Mesendoderm (in vitro differentiated cells): ENCODE results near the gene DEAF1.

Experiments
- DNase-seq: peaks from one replicate; pipeline ENCODE4 v3.0.0; 2013
- H2AK5ac ChIP-seq: 2 replicates; pipeline ENCODE4 v1.6.1; 2013; ENCODE audit warnings: low read length, inconsistent platforms
- H2BK120ac ChIP-seq: 2 replicates; pipeline ENCODE4 v1.6.1; 2013; ENCODE audit warnings: low read depth, mild to moderate bottlenecking, low read length, moderate library complexity, mixed read lengths
- H2BK15ac ChIP-seq: replicated peaks from 2 replicates; pipeline ENCODE4 v1.6.1; 2013; ENCODE audit warnings: low read depth, mild to moderate bottlenecking, moderate library complexity
- H2BK5ac ChIP-seq: 2 replicates; pipeline ENCODE4 v1.6.1; 2013; ENCODE audit warnings: low read length, inconsistent platforms
- H3K18ac ChIP-seq: 2 replicates; pipeline ENCODE4 v1.6.1; 2013; ENCODE audit warnings: mild to moderate bottlenecking, low read length, mixed read lengths
- H3K23ac ChIP-seq: one replicate; pipeline ENCODE4 v1.6.1; 2013; ENCODE audit warnings: low read length
- H3K27ac ChIP-seq: 2 replicates; pipeline ENCODE4 v1.5.1; 2013; ENCODE audit warnings: low read depth, mild to moderate bottlenecking, inconsistent platforms, low read length, moderate library complexity
- H3K27me3 ChIP-seq: 2 replicates; pipeline ENCODE4 v1.6.1; 2013; ENCODE audit warnings: low read length, control low read depth, mild to moderate bottlenecking, inconsistent platforms; ENCODE audit not compliant: insufficient read depth, poor library complexity
- H3K36me3 ChIP-seq: 2 replicates; pipeline ENCODE4 v1.6.1; 2013; ENCODE audit warnings: low read length, inconsistent platforms; ENCODE audit not compliant: control insufficient read depth, insufficient read depth
- H3K4ac ChIP-seq: one replicate; pipeline ENCODE4 v1.6.1; 2013; ENCODE audit warnings: low read depth, mild to moderate bottlenecking, low read length, moderate library complexity
- H3K4me1 ChIP-seq: 2 replicates; pipeline ENCODE4 v1.6.1; 2013; ENCODE audit warnings: low read depth, low read length, inconsistent platforms; ENCODE audit not compliant: control insufficient read depth
- H3K4me2 ChIP-seq: 2 replicates; pipeline ENCODE4 v1.6.1; 2013; ENCODE audit warnings: low read length
- H3K4me3 ChIP-seq: 2 replicates; pipeline ENCODE4 v1.5.1; 2013; ENCODE audit warnings: mild to moderate bottlenecking, low read length
- H3K56ac ChIP-seq: one replicate; pipeline ENCODE4 v1.6.1; 2013; ENCODE audit warnings: low read length
- H3K79me1 ChIP-seq: 2 replicates; pipeline ENCODE4 v1.6.1; 2013; ENCODE audit warnings: low read length, inconsistent platforms
- H3K79me2 ChIP-seq: 2 replicates; pipeline ENCODE4 v1.6.1; 2013; ENCODE audit warnings: mild to moderate bottlenecking, low read length; ENCODE audit not compliant: control insufficient read depth, insufficient read depth
- H3K9ac ChIP-seq: 2 replicates; pipeline ENCODE4 v1.6.1; 2013; ENCODE audit warnings: low read length, inconsistent platforms
- H4K5ac ChIP-seq: one replicate; pipeline ENCODE4 v1.6.1; 2013; ENCODE audit warnings: low read length
- H4K8ac ChIP-seq: one replicate; pipeline ENCODE4 v1.6.1; 2013; ENCODE audit warnings: low read depth, mild to moderate bottlenecking, control low read depth, low read length, moderate library complexity
- WGBS: extraction: QIAGEN DNeasy Blood & Tissue Kit; methylation state at CpG from one replicate; pipeline ENCODE4 v1.1.7; 2013; ENCODE audit warnings: low lambda C conversion rate, missing lambda C conversion rate; ENCODE audit not compliant: insufficient coverage; ENCODE audit errors: extremely low coverage; 5-methylcytosine and 5-hydroxymethylcytosine counted together

The DEAF1 gene

DNA sequence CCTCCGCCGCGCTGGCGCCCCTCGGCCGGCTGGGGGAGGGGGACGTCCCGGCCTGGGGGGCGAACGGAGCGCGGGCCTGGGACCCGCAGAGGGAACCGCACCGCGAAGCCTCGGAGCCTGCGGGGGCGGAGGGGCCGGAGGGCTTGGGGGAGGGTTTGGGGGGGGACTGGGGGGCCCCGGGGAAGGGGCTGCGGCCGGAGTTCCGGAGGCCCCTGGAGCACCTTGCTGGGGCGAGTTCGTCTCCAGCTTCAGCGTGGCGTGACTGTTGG, 67.8 kb downstream of the DEAF1 start:
- no peak overlapping the region for H3K27ac ChIP-seq
- H3K79me2 ChIP-seq = no peaks in the 10 kb centered on the region
- H2BK120ac ChIP-seq = no peak overlapping the region
- no peaks in the 10 kb centered on the region for H3K79me1 ChIP-seq
- no peaks in the 10 kb centered on the region for H3K36me3 ChIP-seq
- no peak overlapping the region for H4K8ac ChIP-seq
- no peak overlapping the region for H4K5ac ChIP-seq
- H2BK15ac ChIP-seq = no peak overlapping the region
- H3K4ac ChIP-seq = peak overlapping the region; percentile 66
- H3K27me3 ChIP-seq = no peaks in the 10 kb centered on the region
- H2AK5ac ChIP-seq = no peak overlapping the region
- H3K23ac ChIP-seq = no peak overlapping the region
- no peak overlapping the region for H3K4me3 ChIP-seq
- no peak overlapping the region for H3K9ac ChIP-seq
- DNase-seq = no peak
- no peak overlapping the region for H2BK5ac ChIP-seq
- no CpG with 5 or more reads among the region's 28 CpGs for WGBS
- peak overlapping the region; percentile 15 for H3K56ac ChIP-seq
- no peaks in the 10 kb centered on the region for H3K4me1 ChIP-seq
- peak overlapping the region; percentile 82 for H3K18ac ChIP-seq
- H3K4me2 ChIP-seq = no peak overlapping the region

DNA sequence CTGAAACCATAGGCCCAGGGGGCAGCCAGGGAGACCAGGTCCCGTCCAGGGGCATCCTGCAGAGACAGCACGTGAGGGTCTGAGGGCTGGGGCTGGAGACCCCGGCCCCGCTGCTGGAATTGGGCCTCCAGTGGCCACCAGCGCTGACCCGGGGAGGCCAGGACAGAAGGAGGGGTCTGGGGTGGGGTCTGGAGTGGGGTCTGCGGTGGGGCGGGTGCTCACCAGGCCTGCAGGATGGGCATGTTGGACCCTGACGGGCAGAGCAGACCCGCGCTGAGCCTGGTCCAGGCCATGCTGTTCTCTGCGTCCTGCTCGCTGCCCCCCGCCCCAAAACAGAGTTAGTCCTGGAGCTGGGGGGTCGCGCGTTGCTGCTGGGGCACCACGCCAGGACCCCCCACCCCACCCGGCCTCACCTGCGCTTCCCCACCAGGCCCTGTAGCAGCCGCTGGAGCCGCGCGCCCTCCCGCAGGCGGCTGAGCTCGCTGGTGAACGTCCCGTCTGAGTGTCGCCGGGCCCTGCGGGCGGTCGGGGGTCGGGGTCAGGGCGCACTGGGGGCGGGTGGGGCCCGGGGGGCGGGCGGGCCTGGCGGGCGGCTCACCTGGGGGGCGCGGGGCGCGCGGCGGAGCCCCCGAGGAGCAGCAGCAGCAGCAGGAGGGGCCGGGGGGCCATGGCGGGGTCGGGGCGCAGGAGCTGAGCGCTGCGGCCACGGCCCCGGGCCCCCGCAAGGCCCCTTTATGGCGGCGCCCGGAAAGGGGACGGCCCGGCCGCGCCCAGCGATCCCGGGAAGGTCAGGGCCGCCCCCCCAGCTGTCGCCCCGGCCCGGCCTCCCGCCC, 68.3 kb downstream of the DEAF1 start, which contains the start of gene SCT:
Gene SCT (minus strand): TSS at position 707 of the 833 bp plus-strand sequence. CDS start 38 bp downstream, at position 669.
- Histone ChIP-seq H3K18ac (peak within 1 kb of the TSS; percentile 82), H3K23ac (peak within 1 kb of the TSS; percentile 29), H2BK120ac (no peak within 1 kb of the TSS), H4K8ac (no peak within 1 kb of the TSS), H3K4ac (peak within 1 kb of the TSS; percentile 66), H3K9ac (peak within 1 kb of the TSS; percentile 49), H2BK15ac (no peak within 1 kb of the TSS), H2BK5ac (no peak within 1 kb of the TSS), H3K27me3 (no peaks in the 10 kb centered on the region), H3K56ac (peak within 1 kb of the TSS; percentile 70), H2AK5ac (no peak within 1 kb of the TSS), H4K5ac (no peak within 1 kb of the TSS), H3K79me1 (no peaks in the 10 kb centered on the region), H3K79me2 (no peaks in the 10 kb centered on the region), H3K4me3 (no peak within 1 kb of the TSS), H3K4me1 (no peaks in the 10 kb centered on the region), H3K4me2 (no peak within 1 kb of the TSS), H3K36me3 (no peaks in the 10 kb centered on the region), H3K27ac (no peak within 1 kb of the TSS)
- DNase-seq = no peak
- WGBS = no CpG with 5 or more reads among the region's 72 CpGs

DNA sequence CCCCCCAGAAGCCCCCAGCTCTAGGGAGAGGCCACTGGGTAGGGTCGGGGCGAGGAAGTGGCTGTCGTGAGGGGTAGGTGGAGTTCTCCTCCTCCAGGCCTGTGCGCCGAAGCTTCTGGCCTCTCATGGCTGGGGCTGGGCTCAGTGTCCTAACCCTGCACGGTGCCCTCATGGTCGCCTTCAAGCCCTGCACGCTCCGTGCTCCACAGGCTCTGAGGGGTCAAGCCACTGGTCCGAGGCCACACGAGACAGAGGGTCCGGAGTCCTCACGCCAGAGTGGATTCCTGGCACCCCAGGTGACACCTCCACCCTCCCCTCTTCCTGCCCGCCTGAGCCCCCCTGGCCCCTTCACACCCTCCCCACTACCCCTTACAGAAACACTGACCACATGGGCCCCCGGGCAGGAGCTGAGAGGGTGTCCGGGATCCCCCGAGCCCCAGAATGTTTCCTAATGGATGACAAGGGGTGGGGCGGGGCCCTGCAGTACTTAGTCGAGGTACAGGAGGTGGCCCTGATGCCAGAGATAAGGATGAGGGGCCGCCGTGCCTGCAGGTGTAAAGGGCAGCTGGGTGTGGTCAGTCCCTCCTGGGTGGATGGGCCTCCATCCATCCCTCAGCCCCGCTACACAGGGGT, 69.3 kb downstream of the DEAF1 start:
- no peaks in the 10 kb centered on the region for H3K36me3 ChIP-seq
- H3K4me3 ChIP-seq = no peak overlapping the region
- H3K9ac ChIP-seq = no peak overlapping the region
- no peak for DNase-seq
- no CpG with 5 or more reads among the region's 22 CpGs for WGBS
- H3K23ac ChIP-seq = peak overlapping the region; percentile 29
- H3K27ac ChIP-seq = no peak overlapping the region
- H3K18ac ChIP-seq = no peak overlapping the region
- H3K79me2 ChIP-seq = no peaks in the 10 kb centered on the region
- H3K4me2 ChIP-seq = no peak overlapping the region
- no peak overlapping the region for H3K4ac ChIP-seq
- no peaks in the 10 kb centered on the region for H3K4me1 ChIP-seq
- no peak overlapping the region for H2BK15ac ChIP-seq
- no peak overlapping the region for H2BK5ac ChIP-seq
- no peak overlapping the region for H3K56ac ChIP-seq
- no peak overlapping the region for H4K8ac ChIP-seq
- H2AK5ac ChIP-seq = no peak overlapping the region
- no peaks in the 10 kb centered on the region for H3K27me3 ChIP-seq
- H4K5ac ChIP-seq = no peak overlapping the region
- no peaks in the 10 kb centered on the region for H3K79me1 ChIP-seq
- H2BK120ac ChIP-seq = no peak overlapping the region

DNA sequence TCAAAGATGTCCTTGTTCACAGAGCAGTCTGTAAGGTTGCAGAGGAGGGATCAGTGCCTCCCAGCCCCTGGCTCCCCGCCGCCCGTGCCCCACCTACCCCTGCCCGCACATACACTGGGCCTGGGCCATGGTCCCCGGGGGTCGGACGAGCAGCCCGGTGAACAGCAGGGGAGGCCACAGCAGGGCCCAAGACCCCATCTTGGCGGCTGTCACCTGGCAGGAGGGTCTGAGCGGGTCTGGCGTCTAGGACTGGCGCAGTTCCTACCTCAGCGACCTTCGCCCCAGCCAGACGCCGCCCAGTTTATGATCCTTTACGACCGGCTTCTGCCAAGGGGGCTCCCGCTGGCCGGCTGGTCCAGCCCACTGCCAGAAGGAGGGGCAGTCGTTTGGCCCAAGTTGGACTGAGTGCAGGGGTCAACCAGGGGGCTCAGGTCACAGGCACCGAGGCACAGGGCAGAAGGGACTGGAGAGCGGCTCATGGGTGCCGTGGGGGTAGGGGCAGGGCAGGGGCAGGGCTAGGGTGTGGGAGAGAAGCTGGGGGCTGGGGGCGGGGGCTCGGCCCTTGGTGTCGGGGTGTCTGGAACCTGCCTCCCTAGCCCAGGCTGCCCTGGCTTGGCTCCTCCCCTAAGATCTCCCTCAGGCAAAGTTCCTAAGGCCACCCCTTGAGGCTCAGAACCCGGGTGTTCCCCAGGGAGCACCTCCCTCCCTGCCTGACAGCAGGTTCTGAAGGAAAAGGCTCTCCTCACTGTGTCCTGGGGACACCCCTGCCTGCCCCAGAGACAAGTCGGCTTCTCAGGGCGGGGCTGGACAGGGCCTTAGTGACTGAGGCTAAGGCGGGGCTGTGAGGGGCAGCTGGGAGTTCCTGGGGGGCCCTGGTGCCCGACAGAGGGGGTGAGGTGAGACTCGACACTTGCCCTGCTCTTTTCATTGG, 70.1 kb downstream of the DEAF1 start, which contains the start of gene CDHR5:
Gene CDHR5 (minus strand): TSS at position 251 of the 931 bp plus-strand sequence. CDS start 53 bp downstream, at position 198.
- no peak within 1 kb of the TSS for H3K27ac ChIP-seq
- H3K4me1 ChIP-seq = no peaks in the 10 kb centered on the region
- no peak within 1 kb of the TSS for H2AK5ac ChIP-seq
- H3K23ac ChIP-seq = peak within 1 kb of the TSS; percentile 45
- no peak within 1 kb of the TSS for H2BK120ac ChIP-seq
- H3K4ac ChIP-seq = no peak within 1 kb of the TSS
- H3K79me2 ChIP-seq = no peaks in the 10 kb centered on the region
- WGBS = no CpG with 5 or more reads among the region's 33 CpGs
- no peak within 1 kb of the TSS for H3K56ac ChIP-seq
- no peak within 1 kb of the TSS for H3K18ac ChIP-seq
- no peak within 1 kb of the TSS for H4K5ac ChIP-seq
- H2BK15ac ChIP-seq = no peak within 1 kb of the TSS
- H2BK5ac ChIP-seq = no peak within 1 kb of the TSS
- H3K79me1 ChIP-seq = no peaks in the 10 kb centered on the region
- H3K4me2 ChIP-seq = no peak within 1 kb of the TSS
- no peak within 1 kb of the TSS for H3K4me3 ChIP-seq
- no peak within 1 kb of the TSS for H3K9ac ChIP-seq
- H3K36me3 ChIP-seq = no peaks in the 10 kb centered on the region
- no peak within 1 kb of the TSS for H4K8ac ChIP-seq
- DNase-seq = no peak
- H3K27me3 ChIP-seq = no peaks in the 10 kb centered on the region

DNA sequence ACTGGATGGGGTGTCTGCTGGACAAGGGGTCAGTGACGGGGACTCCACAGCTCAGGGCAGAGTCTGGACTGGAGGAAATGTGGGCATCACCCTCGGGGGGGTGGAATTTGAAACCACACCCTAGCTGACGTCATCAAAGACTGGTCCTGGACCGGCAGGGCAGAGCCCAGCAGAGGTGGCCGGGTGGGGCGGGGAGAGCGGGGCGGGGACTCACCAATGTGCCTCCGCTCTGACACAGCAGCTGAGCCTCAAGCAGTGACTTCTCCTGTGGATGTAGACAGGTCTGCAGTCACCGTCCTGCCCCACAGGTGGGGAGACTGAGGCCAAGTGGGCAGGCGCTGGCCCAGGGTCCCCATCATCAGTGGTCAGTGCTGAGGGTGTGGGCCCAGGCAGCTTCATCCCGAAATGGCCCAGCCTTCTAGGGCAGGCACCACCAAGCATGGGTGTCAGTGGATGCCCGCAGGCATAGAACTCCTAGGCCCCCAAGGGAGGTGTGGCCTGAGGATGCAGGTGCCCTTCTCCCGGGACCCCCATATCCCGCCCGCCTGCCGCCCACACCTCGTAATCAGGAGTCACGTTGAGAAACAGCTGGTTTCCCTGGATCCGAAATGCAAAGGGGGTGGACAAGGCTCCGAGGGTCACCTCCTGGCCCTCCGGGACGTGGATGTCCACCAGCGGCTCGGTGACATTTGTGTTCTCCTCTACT, 70.9 kb downstream of the DEAF1 start:
- Histone ChIP-seq H3K56ac (no peak overlapping the region), H3K18ac (no peak overlapping the region), H2BK120ac (no peak overlapping the region), H2BK15ac (no peak overlapping the region), H4K5ac (no peak overlapping the region), H4K8ac (no peak overlapping the region), H2BK5ac (no peak overlapping the region), H3K27ac (no peak overlapping the region), H3K4me3 (no peak overlapping the region), H3K4me1 (no peaks in the 10 kb centered on the region), H3K79me1 (no peaks in the 10 kb centered on the region), H3K36me3 (no peaks in the 10 kb centered on the region), H3K27me3 (no peaks in the 10 kb centered on the region), H3K23ac (peak overlapping the region; percentile 45), H3K9ac (no peak overlapping the region), H3K4me2 (no peak overlapping the region), H3K79me2 (no peaks in the 10 kb centered on the region), H3K4ac (no peak overlapping the region), H2AK5ac (no peak overlapping the region)
- WGBS = no CpG with 5 or more reads among the region's 25 CpGs
- no peak for DNase-seq
